HepG2 (cell line): ENCODE results near the gene NCOA1. TPM values are rescaled to one million over a fixed set of nuclear protein-coding genes. Genes with fewer than 3 reads are reported as not detected.
A peak's percentile ranks its signal among the peaks of the same experiment; 100 is the strongest.

Experiments used
- ATAC-seq: fragments of 200-7000 bp; cut with Tn5 transposase; 3 replicates; pipeline ENCODE4 v1.9.1; 2020; ENCODE audit warnings: mild to moderate bottlenecking, moderate library complexity
- BruUV-seq: library from RNA; stranded (reverse); fragments of 400-500 nt; replicated peaks from 2 replicates; lab custom pipeline; 2021; lab: Mats Ljungman, UMichigan
- CTCF ChIA-PET: fragments of 300-600 bp; formaldehyde crosslinking; extraction: SDS; loops from one replicate; lab custom pipeline; 2021; ENCODE audit warnings: low total read pairs, inconsistent platforms, low intra/inter-chr PET ratio; lab: Yijun Ruan, JAX
- POLR2A ChIA-PET: fragments of 350-600 bp; sonication (Branson Sonifier 250); formaldehyde crosslinking; loops from one replicate; lab custom pipeline; 2020; ENCODE audit warnings: antibody characterized with exemption, inconsistent platforms; lab: Yijun Ruan, JAX
- DNase-seq: peaks from one replicate; pipeline ENCODE4 v3.0.0-alpha.2; 2015; ENCODE audit warnings: low spot score
- FAIRE-seq: peaks from 3 replicates; lab custom pipeline; 2011; peaks lifted over from hg19 to GRCh38; lab: Jason Lieb, UNC
- H2AFZ ChIP-seq: one replicate; pipeline ENCODE4 v1.6.1; 2011; ENCODE audit warnings: low read length, inconsistent platforms
- H3K27ac ChIP-seq: fragments of 300-600 bp; 3 replicates; pipeline ENCODE4 v1.8.0; 2011; ENCODE audit warnings: mixed run types, mild to moderate bottlenecking, mixed read lengths, low read length, inconsistent platforms; ENCODE audit not compliant: insufficient read depth; ENCODE audit errors: extremely low read length
- H3K27me3 ChIP-seq, 2 experiments: fragments of 200-600 bp in 1 of 2; 2 replicates in 1 of 2; 3 replicates in 1 of 2; pipeline versions ENCODE4 v1.6.0 to v1.8.0; 2011; ENCODE audit warnings: low read length in 2 of 2, mild to moderate bottlenecking in 2 of 2, moderate library complexity in 2 of 2, inconsistent platforms in 1 of 2; ENCODE audit not compliant: insufficient read depth in 2 of 2, control insufficient read depth in 1 of 2
- H3K36me3 ChIP-seq, 2 experiments: fragments of 200-600 bp in 1 of 2; replicated peaks in 1 of 2; 2 replicates in 1 of 2; 3 replicates in 1 of 2; pipeline versions ENCODE4 v1.5.1 to v1.8.0; 2011; ENCODE audit warnings: low read length in 2 of 2, inconsistent platforms in 1 of 2; ENCODE audit not compliant: insufficient read depth in 2 of 2, control insufficient read depth in 1 of 2
- H3K4me1 ChIP-seq: 2 replicates; pipeline ENCODE4 v1.5.1; 2012; ENCODE audit warnings: low read length, inconsistent platforms; ENCODE audit not compliant: insufficient read depth
- H3K4me2 ChIP-seq: 2 replicates; pipeline ENCODE4 v1.6.0; 2011; ENCODE audit warnings: low read depth, low read length, inconsistent platforms
- H3K4me3 ChIP-seq, 3 experiments: fragments of 200-600 bp in 1 of 3; sonication (generic), shearing (Covaris generic) in 1 of 3; replicated peaks in 1 of 3; 2 replicates each; pipeline ENCODE4 v1.5.1; 2011 to 2016; ENCODE audit warnings: low read length in 3 of 3, inconsistent platforms in 2 of 3, low read depth in 2 of 3, mild to moderate bottlenecking in 2 of 3, control low read depth in 1 of 3, mixed read lengths in 1 of 3; ENCODE audit not compliant: insufficient read depth in 1 of 3
- H3K79me2 ChIP-seq: one replicate; pipeline ENCODE4 v1.6.1; 2011; ENCODE audit warnings: low read length, inconsistent platforms; ENCODE audit not compliant: insufficient read depth
- H3K9ac ChIP-seq: 2 replicates; pipeline ENCODE4 v1.6.0; 2011; ENCODE audit warnings: mild to moderate bottlenecking, low read depth, low read length, inconsistent platforms; ENCODE audit not compliant: insufficient read depth
- H3K9me3 ChIP-seq: 2 replicates; pipeline ENCODE4 v1.5.1; 2012; ENCODE audit warnings: mild to moderate bottlenecking, low read length
- H4K20me1 ChIP-seq: 2 replicates; pipeline ENCODE4 v1.6.0; 2011; ENCODE audit warnings: inconsistent platforms, mild to moderate bottlenecking, low read length, moderate library complexity; ENCODE audit not compliant: insufficient read depth
- ATF7 ChIP-seq, 2 experiments: fragments of 450-650 bp in 1 of 2; sonication (generic) in 1 of 2; formaldehyde crosslinking in 1 of 2; IDR thresholded peaks; 2 replicates each; pipeline versions ENCODE4 v1.4.0 to v1.6.1; 2016 to 2020; ENCODE audit warnings: antibody characterized with exemption in 1 of 2, mild to moderate bottlenecking in 1 of 2, missing genetic modification reagents in 1 of 2
- HNF4A ChIP-seq: sonication (generic); formaldehyde crosslinking; IDR thresholded peaks from 2 replicates; pipeline ENCODE4 v1.4.0; 2020; ENCODE audit warnings: missing genetic modification reagents
- HNRNPL ChIP-seq: fragments of 200-400 bp; formaldehyde crosslinking; IDR thresholded peaks from 2 replicates; pipeline ENCODE4 v1.6.1; 2017; ENCODE audit warnings: mild to moderate bottlenecking, low read depth, low read length
- ZMYM3 ChIP-seq: sonication (generic); formaldehyde crosslinking; IDR thresholded peaks from 2 replicates; pipeline ENCODE4 v1.5.1; 2020; ENCODE audit warnings: mild to moderate bottlenecking, missing genetic modification reagents
- ZNF10 ChIP-seq: sonication (generic); formaldehyde crosslinking; IDR thresholded peaks from 2 replicates; pipeline ENCODE4 v1.4.0; 2020; ENCODE audit warnings: mild to moderate bottlenecking, low read depth, missing genetic modification reagents, borderline replicate concordance
- ZNF44 ChIP-seq: sonication (generic); formaldehyde crosslinking; IDR thresholded peaks from 2 replicates; pipeline ENCODE4 v1.5.1; 2020; ENCODE audit warnings: mild to moderate bottlenecking, missing genetic modification reagents
- ZNF501 ChIP-seq: sonication (generic); formaldehyde crosslinking; IDR thresholded peaks from 2 replicates; pipeline ENCODE4 v1.5.1; 2020; ENCODE audit warnings: mild to moderate bottlenecking, moderate library complexity, missing genetic modification reagents
- ZNF567 ChIP-seq: sonication (generic); formaldehyde crosslinking; IDR thresholded peaks from 2 replicates; pipeline ENCODE4 v1.8.1; 2023; ENCODE audit warnings: mild to moderate bottlenecking, missing genetic modification reagents, borderline replicate concordance
- ZNF792 ChIP-seq: IDR thresholded peaks from 2 replicates; pipeline ENCODE4 v1.6.1; 2016
- ZNF800 ChIP-seq: sonication (generic); formaldehyde crosslinking; IDR thresholded peaks from 2 replicates; pipeline ENCODE4 v1.4.0; 2020; ENCODE audit warnings: missing genetic modification reagents
- WGBS: methylation state at CpG from one replicate; pipeline ENCODE4 v1.1.6; 2017; ENCODE audit warnings: low lambda C conversion rate; 5-methylcytosine and 5-hydroxymethylcytosine counted together
- in situ Hi-C: cut with HindIII; loops from 2 replicates; pipeline ENCODE4 v1.10.0; 2017; ENCODE audit warnings: low pct_unique_long_range_greater_than_20kb; ENCODE audit not compliant: extremely low pct_ligation_motif_present
- intact Hi-C: fragments of 100-400 bp; cut with micrococcal nuclease; formaldehyde crosslinking; loops from one replicate; pipeline ENCODE4 v1.10.0; 2022; ENCODE audit not compliant: unreplicated experiment
- polyA plus RNA-seq, 8 experiments: library from polyadenylated mRNA; depleted of rRNA in 3 of 8; stranded (reverse) in 7 of 8; unstranded in 1 of 8; fragments of >200 nt; fragmentation: Illumina TruSeq in 4 of 8; extraction: Trizol in 4 of 8; gene quantifications; 2 replicates each; pipeline versions ENCODE4 v1.2.1 to v1.2.3, GENCODE V29; 2011 to 2016; ENCODE audit warnings: low read depth in 4 of 8, missing spikeins in 1 of 8, mixed read lengths in 1 of 8; ENCODE audit not compliant: insufficient read depth in 1 of 8
- total RNA-seq, 5 experiments: library from RNA; depleted of rRNA; stranded (reverse); fragments of >200 nt; fragmentation: Illumina TruSeq; extraction: Trizol; gene quantifications; 2 replicates each; pipeline ENCODE4 v1.2.3, GENCODE V29; 2016; ENCODE audit warnings: low read depth in 1 of 5
- TF ChIP-seq, protein P1 (sequence below): sonication (generic); IDR thresholded peaks from 2 replicates; pipeline ENCODE4 v1.6.1; 2016; ENCODE audit warnings: low read depth, borderline replicate concordance
- TF ChIP-seq, protein P2 (sequence below): sonication (generic); formaldehyde crosslinking; IDR thresholded peaks from 2 replicates; pipeline ENCODE4 v1.5.0; 2020; ENCODE audit warnings: missing genetic modification reagents, mild to moderate bottlenecking, borderline replicate concordance

NCOA1 gene
- total and polyA plus RNA-seq, 2 of the 13 experiments (the other 11 are each of a cell fraction or from before 2014, with no cell fraction given): 10.0 to 10.4 TPM

DNA sequence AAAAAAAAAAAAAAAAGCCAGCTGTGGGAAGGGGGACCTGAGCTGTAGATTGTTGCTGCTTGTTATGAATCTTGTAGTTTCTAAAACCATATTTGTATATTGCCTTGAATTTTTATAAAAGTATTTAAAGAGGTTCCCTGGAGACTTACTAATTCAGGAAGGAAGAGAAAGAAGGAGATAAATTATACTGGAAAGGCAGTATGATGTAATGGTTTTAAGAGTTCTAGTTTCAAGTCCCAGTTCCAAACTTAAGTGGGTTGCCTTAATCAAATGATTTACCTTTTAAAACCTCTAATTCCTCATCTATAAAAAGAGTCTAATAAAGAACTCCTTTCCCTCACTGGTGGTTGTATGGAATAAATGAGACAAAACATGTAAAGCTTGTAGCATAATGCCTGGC, 240.0 kb downstream of the NCOA1 start:
- Histone ChIP-seq H3K79me2 (no peaks in the 10 kb centered on the region), H3K27me3 (no peaks in the 10 kb centered on the region), H3K4me3 (no peak overlapping the region), H3K27ac (no peak overlapping the region), H3K9ac (no peak overlapping the region), H2AFZ (no peak overlapping the region), H3K9me3 (no peaks in the 10 kb centered on the region), H3K36me3 (no peaks in the 10 kb centered on the region), H4K20me1 (no peaks in the 10 kb centered on the region), H3K4me2 (no peak overlapping the region), H3K4me1 (peaks cover 9% of the 10 kb centered on the region; the same call in 1 of the 2 replicates)
- FAIRE-seq: no peak
- BruUV-seq: no TSS peak
- TF ChIP-seq ATF7 (IDR thresholded peaks at IDR 0.05) (peak; percentile 36; the same call in 1 of the 2 replicates), ATF7 (CRISPR knock-in tag; IDR thresholded peaks at IDR 0.05) (no peak), ZNF501 (CRISPR knock-in tag) (no peak)
- intact Hi-C loops: no loop called here
- ChIA-PET POLR2A (no interaction called here), CTCF (no interaction called here)
- ATAC-seq: no peak
- no peak for DNase-seq
- in situ Hi-C loops: no loop called here

- WGBS: 96% methylated on average over 1 of the region's 1 CpG
- no peak overlapping the region for H3K4me2 ChIP-seq
- no peaks in the 10 kb centered on the region for H3K79me2 ChIP-seq
- H3K4me3 ChIP-seq: no peak overlapping the region
- H3K9ac ChIP-seq: no peak overlapping the region
- H2AFZ ChIP-seq: no peak overlapping the region
- H3K9me3 ChIP-seq: no peaks in the 10 kb centered on the region
- intact Hi-C loops (no loop called here), in situ Hi-C loops (no loop called here)
- BruUV-seq: no TSS peak
- CTCF ChIA-PET: no interaction called here
- no peaks in the 10 kb centered on the region for H4K20me1 ChIP-seq
- H3K4me1 ChIP-seq: peaks cover 9% of the 10 kb centered on the region; the same call in 1 of the 2 replicates
- no peak overlapping the region for H3K27ac ChIP-seq
- H3K36me3 ChIP-seq: no peaks in the 10 kb centered on the region
- FAIRE-seq (no peak), ATAC-seq (no peak), DNase-seq (peak; percentile 10)
- POLR2A ChIA-PET: no interaction called here
- no peaks in the 10 kb centered on the region for H3K27me3 ChIP-seq
- TF ChIP-seq ZMYM3 (CRISPR knock-in tag) (no peak), ZNF800 (no peak), ZNF44 (CRISPR knock-in tag) (no peak), HNRNPL (no peak), ZNF567 (CRISPR knock-in tag) (no peak), HNF4A (CRISPR knock-in tag) (0 out of 2 replicates have a peak, but pooled peaks have one; percentile 13), ZNF10 (CRISPR knock-in tag) (no peak), ZNF792 (CRISPR knock-in tag) (no peak)
- TF ChIP-seq, protein P1, sequence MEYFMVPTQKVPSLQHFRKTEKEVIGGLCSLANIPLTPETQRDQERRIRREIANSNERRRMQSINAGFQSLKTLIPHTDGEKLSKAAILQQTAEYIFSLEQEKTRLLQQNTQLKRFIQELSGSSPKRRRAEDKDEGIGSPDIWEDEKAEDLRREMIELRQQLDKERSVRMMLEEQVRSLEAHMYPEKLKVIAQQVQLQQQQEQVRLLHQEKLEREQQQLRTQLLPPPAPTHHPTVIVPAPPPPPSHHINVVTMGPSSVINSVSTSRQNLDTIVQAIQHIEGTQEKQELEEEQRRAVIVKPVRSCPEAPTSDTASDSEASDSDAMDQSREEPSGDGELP: 0 out of 2 replicates have a peak, but pooled peaks have one; percentile 24
- TF ChIP-seq, protein P2, sequence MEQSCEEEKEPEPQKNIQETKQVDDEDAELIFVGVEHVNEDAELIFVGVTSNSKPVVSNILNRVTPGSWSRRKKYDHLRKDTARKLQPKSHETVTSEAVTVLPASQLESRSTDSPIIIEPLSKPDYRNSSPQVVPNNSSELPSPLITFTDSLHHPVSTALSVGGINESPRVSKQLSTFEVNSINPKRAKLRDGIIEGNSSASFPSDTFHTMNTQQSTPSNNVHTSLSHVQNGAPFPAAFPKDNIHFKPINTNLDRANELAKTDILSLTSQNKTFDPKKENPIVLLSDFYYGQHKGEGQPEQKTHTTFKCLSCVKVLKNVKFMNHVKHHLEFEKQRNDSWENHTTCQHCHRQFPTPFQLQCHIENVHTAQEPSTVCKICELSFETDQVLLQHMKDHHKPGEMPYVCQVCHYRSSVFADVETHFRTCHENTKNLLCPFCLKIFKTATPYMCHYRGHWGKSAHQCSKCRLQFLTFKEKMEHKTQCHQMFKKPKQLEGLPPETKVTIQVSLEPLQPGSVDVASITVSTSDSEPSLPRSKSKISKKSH (CRISPR knock-in tag): no peak
Observed at GRCh38 chr2:24731923-24732322, 240.9 kb downstream of the NCOA1 start.
